Amniotic stem cell (primary cell): Measurements from ENCODE around the gene OTOF.

Source experiments
- DNase-seq: peaks from one replicate; lab custom pipeline; 2025; lab: John Stamatoyannopoulos, UW

Gene OTOF

DNA sequence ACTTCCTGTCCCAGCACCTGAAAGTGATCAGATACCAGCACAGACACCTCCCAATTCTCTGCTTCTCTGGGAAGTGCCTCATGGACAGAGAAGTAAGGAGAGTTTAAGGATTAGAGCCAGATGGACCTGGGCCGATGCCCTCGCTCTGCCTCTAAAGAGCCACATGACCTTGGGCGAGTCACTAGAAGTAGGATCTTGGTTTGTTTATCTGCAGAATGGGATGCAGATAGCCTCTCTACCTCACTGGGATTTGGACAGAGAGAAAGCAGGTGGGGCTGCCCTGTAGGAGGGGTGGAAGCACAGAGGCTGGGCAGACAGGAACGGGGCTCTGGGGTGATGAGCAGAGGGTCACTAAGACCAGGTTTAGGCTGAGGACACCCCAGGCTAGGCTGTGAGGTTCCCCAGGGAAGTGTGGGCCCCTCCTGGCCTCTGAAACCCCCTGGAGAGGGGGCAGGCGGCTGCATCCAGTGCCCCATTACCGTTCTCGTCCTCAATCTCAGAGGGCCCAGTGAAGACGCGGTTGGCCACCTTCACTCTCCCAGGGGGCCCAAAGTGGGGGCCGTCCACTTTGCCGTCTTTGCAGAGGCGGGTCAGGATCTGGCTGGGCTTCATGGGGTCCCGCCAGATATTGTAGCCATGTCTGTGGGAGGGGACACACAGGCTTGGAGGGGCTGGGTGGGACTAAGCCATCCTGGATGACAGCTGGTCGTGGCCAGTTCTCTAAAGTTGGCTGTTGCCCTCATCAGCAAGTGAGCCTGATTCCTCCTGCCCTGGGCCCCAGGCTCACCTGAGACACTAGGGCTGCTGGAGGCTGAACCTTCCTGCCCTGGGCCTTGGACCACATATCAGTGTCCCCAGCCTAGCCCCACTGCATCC is 13.3 kb downstream of the OTOF start:
- DNase-seq, result no peak

DNA sequence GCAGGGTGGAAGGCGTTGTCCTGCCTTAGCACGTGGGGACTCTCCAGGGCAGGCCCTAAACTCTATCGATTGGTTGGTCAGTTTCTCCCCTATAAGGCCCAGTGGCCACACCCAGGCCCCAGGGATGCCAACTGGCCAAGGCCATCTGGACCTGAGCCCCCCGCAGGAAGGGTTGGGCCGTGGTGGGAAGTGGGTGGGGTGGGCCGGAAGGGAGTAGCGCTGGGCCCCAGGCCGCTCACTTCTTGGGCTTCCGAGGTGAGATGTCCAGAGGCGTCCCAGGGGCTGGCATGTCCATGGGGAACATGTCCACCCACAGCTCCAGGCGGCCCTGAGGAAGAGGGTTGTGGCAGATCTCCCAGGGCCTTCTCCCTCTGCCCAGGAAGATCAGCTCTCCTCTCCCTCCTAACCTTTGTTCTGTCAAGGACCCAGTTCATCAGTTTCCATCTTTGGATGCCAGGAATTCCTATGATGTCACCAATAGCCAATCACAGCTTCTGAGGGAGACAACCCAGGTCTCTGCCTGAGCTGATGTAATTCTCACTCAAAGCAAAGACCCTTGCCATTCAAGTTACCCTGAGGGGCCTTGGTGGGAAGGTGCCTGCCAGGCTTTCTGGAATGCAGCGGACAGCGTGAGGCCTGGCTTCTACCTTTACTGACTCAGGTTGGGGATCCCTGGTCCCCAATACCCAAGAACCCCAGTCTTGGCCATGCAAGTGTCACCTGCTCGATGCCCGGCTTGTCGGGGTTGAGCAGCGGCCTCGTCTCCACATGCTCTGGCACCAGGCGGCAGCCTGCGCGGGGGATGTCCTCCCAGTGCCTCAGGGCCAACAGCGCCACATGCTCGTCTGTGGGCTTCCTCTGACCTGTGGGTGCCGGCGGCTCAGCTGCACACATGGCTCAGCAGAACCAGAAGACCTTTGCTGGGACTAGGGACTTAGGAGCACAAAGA is 14.4 kb downstream of the OTOF start:
- DNase-seq, result no peak

DNA sequence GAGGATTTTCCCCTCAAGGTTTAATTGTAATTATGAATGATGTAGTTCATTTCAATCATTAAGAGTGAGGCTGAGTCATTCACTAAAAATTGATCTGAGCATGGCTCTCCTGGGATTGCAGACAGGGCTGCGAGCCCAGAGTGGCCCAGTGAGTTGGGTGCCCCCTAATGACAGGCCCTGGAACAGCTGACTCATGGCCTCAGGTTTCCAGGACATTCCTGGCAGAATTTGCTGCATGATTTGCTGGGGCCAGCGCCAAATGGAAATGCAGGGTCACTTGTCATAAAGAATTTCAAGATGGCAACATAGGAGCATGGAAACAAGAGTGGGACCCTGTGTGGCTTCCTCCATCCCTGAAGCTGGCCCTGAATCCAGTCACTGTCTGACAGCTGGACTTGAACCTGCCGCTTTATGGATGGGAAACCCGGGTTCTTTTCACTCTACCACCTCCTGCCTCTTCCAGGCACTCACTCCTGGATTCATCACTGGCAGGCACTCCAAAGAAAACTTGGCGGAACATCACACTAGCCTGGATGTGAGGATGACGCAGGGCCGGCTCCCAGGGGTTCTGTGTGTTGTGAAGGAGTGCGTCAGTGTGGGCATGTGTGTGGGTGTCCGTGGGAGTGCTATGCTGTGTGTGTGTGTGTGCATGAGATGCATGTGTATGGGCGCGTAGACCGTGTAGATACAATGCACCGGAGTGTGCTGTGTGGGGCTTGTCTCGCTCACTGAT is 15.2 kb downstream of the OTOF start:
- DNase-seq, result no peak

DNA sequence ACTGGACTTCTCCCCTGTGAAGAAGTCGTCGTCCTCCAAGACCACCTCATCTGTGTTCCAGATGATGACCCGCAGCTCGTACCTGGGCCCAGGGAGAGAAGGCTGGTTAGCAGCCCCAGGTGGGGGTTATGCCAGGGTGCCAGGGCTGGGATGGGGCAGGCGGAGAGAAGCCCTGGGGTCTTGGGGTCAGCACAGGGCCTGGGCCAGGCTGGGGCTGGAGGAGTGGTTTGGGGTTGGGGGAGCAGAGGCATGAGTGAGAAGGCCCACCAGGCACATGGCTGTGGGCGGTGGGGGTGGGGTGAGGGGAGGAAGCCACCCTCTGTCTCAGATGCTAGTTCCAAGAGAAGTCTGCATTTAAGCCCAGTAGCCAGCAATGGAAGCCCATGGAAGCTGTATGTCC is 15.8 kb downstream of the OTOF start:
- DNase-seq, result no peak

DNA sequence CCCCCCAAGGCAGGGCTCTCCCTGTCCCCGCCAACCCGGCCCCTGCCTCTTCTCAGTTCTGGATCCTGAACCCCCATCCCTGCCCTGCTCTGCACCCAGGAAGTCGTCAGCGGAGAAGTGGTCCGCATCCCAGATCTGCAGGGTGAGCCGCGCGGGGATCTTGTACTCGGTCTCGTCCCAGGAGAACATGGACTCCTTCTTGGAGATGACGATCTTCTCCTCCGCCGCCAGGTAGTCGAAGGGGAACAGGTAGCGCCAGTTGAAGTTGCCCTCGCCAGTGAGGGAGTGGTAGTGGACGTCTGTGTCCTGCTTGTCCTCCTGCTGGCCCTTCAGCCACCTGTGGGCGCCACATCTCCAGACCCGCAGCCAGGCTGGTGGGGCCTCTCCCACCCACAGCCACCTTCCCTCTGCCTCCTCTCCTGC is 16.3 kb downstream of the OTOF start:
- no peak for DNase-seq

DNA sequence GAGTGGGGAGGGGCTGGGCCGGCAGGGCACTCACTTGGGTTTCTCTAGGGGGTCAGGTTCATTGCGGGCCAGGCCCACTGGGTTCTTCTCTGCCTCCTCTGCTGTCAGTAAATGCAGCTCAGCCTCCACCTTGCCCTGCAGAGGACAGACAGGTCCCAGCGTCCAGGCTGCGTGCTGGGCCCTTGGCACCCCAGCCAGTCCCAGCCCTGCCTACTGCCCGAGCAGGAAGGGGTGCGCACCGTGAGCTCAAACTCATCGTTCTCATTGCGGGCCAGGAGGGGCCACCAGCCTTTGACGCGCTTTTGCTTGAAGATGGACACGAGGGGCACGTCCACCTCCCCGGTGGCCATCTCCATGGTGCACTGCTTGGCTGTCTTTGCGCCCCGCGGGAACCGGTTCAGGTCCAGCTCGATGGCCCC is 17.3 kb downstream of the OTOF start:
- DNase-seq, result no peak

DNA sequence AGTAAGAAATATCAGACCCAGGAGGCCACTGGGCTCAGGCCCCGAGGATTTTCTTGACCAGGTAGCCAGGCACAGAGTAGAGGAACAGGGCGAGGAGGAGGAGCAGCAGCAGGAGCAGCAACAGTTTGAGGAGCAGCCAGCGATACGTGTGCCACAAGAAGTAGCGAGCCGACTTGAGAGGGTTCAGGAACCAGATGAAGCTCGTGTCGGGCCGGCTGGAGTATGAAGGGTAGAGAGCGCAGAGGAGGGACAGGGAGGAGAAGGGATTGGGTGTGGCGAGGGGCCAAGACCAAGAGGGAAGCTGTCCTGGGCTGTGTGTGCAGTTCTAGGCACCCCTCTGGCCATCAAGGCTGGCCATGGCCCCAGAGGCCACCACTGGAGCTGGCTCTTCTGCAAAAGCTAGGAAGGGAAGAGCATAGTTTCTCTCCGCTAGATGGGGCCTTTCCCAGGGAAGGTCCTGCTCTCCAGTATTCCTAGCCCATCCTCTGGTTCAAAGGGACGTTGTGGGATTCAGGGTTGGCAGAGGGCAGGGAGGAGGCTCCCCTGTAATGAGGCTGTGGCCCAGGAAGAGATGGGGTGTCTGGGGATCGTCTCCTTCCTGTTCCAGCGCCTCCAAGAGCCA is 17.8 kb downstream of the OTOF start:
- DNase-seq, result no peak

DNA sequence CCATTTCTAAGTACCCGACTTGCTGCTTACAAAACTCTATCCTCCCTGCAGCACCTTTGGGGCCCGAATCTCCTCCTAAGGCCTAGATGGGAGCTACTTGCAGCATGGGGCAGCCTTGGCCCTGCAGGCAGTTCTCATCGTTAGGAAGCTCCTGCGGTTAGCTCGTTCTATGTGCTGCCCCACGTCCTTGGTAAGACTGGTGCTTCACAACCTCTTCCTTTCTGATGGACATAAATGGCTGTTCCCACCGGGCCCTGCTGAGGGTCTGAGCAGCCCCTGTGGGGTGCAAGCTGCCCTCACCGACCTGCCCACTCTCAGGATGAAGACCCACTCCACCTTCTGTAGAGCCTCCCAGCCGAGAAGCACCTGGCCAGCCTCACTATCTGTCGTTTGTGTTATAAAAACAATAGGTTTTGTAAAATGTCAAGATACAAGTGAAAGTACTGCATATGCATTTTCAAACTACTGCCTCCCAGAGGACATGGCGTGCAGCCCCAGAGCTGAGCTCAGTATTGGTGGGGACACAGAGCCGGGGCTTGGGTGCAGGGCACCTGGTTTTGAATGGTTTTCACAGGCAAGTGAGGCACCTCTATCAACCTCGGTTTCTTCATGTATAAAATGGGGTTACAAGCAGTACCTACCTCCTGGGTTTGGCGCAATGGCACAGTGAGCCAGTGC is 19.4 kb downstream of the OTOF start:
- no peak for DNase-seq

DNA sequence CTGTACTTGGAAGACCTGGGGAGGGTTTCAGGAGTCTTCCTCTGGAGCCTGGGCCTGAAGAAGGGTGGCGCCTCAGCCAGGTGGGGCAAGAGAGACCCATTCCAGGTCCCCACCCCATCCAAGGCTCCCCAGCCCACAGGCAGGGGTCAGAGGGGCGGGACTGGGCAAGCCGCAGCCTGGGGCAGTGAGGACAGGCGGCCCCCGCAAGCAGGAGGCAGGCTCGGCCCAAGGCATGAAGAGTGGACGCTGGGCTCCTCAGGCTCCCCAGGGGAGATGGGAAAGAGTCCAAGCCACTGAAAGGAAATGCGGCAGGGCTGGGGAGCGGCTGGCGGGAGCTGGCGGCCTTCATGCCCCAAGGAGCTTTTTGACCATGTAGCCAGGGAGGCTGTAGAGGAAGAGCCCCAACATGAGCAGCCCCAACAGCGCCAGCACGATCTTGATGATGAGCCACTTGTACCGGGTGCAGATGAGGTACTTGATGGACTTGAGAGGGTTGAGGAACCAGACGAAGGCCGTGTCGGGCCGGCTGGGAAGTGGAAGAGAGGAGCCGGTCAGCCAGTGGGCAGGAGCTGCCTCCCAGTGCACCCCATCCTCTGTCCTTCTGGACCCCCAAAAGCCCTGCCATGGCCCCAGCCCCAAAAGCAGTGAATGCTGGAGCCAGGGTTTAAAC is 20.1 kb downstream of the OTOF start:
- no peak for DNase-seq

DNA sequence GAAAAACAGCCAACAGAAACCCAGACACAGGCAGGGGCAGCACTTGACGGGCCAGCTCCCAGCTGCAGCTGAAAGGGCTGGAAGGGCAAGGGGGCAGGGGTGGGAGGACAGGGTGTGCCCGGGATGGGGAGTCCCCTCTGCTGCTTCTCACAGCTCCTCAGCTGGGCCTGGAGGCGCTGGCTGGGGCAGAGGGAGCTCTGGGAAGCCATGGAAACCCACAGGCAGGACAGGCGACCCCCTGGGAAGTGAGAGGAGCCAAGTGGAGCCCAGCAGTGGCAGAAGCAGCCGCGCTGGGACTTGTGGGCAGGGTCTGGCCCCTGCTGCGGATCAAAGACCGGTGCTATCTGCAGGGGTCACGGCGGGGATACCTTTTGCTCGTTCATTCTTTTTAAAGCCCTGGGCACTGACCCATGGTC is 20.7 kb downstream of the OTOF start:
- DNase-seq, result no peak

DNA sequence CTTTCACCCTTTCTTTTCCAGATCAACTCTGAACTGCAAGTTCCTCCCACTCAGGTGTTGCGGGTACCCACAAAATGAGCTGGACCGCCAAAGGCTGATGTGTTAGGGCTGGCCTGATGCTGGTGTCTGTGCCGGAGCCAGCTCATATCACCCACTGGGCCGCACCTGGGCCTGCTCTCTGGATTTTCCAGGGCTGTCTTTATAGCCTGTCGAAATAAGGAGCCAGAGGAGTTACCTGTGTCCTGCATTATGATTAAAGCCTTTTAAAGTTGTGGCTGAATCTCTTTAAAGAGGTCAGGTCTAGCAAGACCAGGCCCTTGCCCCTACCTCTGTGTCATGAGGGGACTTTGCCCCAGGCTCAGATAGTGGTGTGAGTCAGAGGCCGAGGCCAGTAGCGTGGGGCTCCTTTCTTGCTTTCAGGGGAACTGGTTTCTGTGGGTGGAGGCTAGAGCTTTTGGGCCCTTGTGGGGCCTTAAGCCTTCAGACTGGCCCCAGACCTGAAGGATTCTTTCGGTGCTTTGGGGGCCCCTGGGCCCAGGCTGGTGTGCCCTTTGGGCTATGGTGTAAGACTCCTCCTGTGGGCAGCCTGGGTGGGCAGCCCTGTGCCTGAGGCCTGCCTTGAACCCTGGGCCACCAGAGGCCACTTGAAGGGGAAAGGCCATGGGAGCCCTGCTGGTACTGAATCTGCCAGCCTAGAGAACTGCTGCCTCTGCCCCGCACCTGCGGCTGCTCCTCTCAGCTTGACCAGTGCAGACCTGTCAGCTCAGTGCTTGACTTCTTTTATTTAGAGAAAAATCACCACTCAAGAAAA is 21.3 kb downstream of the OTOF start:
- no peak for DNase-seq

DNA sequence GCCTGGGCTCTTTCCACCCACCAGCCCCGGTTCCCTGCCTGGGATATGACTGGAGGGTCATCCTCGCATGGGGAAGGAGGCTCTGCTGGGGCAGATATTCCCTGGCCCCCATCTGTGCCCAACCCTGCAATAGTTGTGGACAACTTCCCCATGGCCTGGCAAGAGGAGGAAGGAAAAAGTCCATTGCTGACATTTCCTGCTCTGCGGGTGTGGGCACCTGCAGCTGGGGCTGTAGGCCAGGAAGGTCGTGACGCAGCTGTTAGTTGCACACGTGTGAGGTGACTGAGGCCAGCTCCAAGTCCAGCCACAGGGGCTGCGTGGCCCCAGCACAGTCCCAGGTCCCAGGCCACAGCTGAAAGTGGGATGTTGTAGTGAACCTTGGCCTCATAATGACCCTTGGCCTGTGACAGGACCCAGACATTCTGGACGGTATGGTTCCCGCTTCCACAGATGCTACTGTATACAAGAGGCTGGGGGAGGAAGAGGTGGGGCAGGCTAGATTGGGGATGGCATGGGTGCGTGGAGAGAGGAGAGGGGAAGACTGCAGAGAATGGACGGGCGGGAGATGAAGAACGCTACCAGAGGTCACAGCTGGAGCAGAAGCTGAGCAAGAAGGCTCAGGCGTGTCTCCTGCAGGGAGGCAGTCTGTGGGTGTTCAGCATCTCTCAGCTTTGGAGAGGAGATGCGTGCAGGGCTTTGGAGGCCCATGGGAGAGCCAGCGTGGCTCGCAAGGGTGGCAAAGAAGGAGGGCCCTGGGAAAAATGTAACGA is 22.1 kb downstream of the OTOF start:
- no peak for DNase-seq

DNA sequence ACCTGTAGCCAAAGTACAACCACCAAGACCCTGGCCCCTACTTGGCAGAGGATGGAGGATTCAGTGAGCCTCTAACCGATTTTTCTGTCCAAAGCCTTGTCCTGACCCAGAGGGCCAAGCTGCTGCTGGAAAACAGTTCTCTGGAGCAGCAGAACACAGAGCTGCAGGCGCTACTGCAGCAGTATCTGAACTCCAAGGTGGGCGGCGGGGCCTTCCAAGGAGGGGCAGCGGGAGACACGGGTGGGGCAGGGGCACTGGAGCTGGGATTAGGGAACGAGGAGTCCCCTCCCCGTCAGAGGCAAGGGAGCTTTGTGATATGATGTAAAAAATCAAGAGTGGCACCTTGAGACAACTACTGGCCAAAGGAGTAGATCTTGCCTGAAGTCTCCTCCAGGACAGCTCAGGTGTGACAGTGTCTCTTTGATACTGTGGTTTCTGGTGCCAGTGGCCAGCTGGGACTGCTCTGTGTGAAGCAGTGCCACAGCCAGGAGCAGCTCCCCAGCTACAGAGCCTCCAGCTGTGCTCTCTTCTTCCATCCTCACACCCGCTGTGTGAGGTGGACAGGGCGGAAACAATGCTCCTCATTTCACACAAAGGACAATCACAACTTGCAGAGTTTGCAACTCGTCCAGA is 22.8 kb downstream of the OTOF start:
- DNase-seq, result no peak

DNA sequence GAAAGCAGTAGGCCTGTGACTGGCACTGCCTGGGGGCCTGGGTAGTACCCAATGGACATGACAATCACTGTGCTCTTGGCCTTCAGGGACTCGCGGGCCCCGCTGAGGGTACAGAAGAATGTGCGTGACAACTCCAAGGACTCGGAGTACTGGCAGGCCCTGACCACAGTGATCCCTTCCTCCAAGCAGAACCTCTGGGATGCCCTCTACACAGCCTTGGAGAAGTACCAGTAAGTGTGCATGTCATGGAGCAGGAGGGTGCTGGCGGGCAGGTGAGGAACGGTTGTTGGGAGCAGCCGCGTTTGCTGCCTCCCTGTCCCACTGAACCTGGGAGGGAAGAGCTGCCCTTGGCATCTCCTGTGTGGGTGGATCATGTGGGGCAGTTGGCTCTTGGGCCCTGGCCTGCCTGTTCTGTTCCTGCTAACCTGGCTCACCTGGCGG is 23.3 kb downstream of the OTOF start:
- DNase-seq, result no peak

DNA sequence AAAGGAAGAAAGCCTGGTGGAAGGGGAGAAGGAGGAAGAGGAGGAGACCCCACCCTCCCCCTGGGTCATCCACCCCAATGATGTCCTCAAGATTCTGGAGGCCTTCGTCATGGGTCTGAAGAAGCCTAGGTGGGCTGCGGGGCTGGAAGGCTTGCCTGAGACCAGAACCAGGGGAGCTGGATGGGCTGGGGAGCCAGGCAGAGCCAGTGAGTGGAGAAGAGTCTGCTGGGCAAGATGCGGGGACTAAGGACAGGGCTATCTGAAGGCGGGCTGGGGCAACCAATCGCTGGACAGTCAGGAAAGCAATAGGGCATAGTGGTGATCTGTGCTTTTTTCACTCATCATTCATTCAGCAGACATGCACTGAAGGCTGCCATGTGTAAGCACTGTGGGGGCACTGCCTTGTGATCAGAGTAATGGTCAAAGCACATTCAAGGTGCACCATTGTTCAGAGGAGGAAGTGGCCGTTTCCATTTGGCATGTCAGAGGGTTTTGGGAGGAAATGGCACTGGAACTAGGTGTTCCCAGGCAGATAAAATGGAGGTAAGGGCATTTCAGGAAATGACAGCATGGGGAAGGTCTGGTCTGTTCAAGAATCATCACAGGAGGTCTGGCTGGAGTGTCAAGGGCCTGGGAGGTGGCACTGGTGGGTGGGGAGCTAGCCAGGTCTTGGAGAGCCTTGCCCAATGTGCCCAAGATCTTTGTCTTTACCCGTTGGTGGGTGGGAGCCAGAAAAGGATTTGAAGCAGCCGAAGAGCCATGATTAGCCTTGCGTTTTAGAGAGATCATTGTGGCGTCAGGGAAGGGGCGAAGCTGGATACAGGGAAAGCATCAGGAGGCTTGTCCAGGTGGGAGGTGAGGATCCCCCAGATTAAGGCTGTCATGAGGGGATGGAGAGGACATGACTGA is 24.2 kb downstream of the OTOF start:
- no peak for DNase-seq

DNA sequence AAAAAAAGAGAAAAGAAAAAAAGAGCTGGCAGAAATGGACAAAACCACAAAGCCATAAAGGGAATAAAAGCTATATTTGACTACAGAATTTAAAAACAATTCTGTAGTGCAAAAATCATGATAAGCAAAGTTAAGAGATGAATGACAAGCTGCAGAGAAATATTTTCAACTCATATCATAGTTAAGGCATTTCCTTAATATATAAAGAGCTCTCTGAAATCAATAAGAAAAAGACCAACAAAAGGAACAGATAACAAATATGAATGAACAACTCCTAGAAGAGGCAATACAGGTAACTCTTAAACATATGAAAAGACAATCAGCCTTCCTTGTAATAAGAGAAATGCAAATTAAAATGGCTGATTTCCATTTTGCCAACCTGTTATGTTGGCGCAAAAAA is 26.2 kb downstream of the OTOF start:
- no peak for DNase-seq

DNA sequence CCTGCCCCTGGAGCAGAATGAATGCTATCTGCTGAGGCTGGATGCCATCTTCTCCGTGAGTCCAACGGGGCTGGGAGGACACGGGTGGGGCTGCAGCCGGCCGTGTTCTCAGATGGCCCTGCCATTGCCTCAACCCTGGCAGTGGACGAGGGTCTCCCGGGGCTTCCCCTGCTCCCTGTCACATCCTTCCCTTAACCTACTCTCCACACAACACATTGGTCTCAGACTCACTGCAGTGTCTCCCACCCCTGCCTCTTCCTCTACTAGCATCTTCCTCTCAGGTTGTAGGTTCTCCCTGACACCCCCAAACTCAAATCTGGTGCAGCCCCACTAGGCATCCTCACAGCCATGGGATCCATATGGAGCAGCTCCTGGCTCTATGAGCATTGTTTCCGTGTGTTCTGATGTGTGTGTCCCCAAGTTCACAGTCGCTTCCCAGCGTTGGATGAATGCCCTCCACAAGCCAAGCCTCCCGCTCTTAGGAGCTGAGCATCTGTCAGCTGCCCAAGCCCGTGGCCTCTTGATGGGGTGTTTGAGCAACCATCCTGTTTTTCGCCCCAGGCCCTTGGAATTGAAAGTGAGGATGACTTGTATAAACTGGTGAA is 27.8 kb downstream of the OTOF start:
- DNase-seq, result no peak
